ENCODE data around the gene TALDO1.

The TALDO1 gene

GRCh38 chr11:747158-748006, at the start of gene TALDO1:
TALDO1 (plus strand) TSS chr11:747464; CDS start chr11:747482, 18 bp downstream.
- peak within 1 kb of the TSS; percentile 73 for H3K27ac ChIP-seq (ENCODE audit: low read depth, low read length, poor library complexity, severe bottlenecking)
- H3K4me2 ChIP-seq (ENCODE audit: low read length), result peak within 1 kb of the TSS; percentile 85
- no peak within 1 kb of the TSS for H2AFZ ChIP-seq (ENCODE audit: low read length)
- H4K20me1 ChIP-seq (ENCODE audit: insufficient read depth, low read length), result no peaks in the 10 kb centered on the region
- 0 out of 2 replicates have a peak, but pooled peaks cover 5% of the 10 kb centered on the region for H3F3A ChIP-seq (ENCODE audit: insufficient read depth, low read length)
- H3K9me2 ChIP-seq (ENCODE audit: low read depth, low read length), result no peaks in the 10 kb centered on the region
- peak within 1 kb of the TSS; percentile 96 for H3K4me3 ChIP-seq (ENCODE audit: low read depth, low read length, poor library complexity, severe bottlenecking)
- TF ChIP-seq EZH2 (IDR thresholded peaks at IDR 0.05; ENCODE audit: borderline replicate concordance, low read length) (no peak), CTCF (IDR thresholded peaks at IDR 0.05; ENCODE audit: low read length) (peak; percentile 24; the same call in 1 of the 2 replicates)
- H3K9me3 ChIP-seq (ENCODE audit: low read length), result no peaks in the 10 kb centered on the region
- peaks cover 11% of the 10 kb centered on the region; the same call in 1 of the 2 replicates for H3K36me3 ChIP-seq (ENCODE audit: insufficient read depth, low read length)
- 0 out of 2 replicates have a peak, but pooled peaks cover 5% of the 10 kb centered on the region for H3K27me3 ChIP-seq (ENCODE audit: insufficient read depth, low read length)
- peaks cover 26% of the 10 kb centered on the region for H3K4me1 ChIP-seq (ENCODE audit: insufficient read depth, low read length, severe bottlenecking)
- H3K79me2 ChIP-seq (ENCODE audit: insufficient read depth, low read length), result peaks cover 44% of the 10 kb centered on the region
- H3K9ac ChIP-seq (ENCODE audit: low read length), result peak within 1 kb of the TSS; percentile 90

- H3K4me1 ChIP-seq (ENCODE audit: insufficient read depth, low read length, severe bottlenecking), result peaks cover 36% of the 10 kb centered on the region
- no peaks in the 10 kb centered on the region for H3K9me3 ChIP-seq (ENCODE audit: low read length)
- no peaks in the 10 kb centered on the region for H3F3A ChIP-seq (ENCODE audit: insufficient read depth, low read length)
- no peaks in the 10 kb centered on the region for H3K79me2 ChIP-seq (ENCODE audit: insufficient read depth, low read length)
- peak overlapping the region; percentile 98 for H3K9ac ChIP-seq (ENCODE audit: low read length)
- TF ChIP-seq CTCF (IDR thresholded peaks at IDR 0.05; ENCODE audit: low read length) (no peak), EZH2 (IDR thresholded peaks at IDR 0.05; ENCODE audit: borderline replicate concordance, low read length) (no peak)
- peak overlapping the region; percentile 96 for H3K27ac ChIP-seq (ENCODE audit: low read depth, low read length, poor library complexity, severe bottlenecking)
- no peaks in the 10 kb centered on the region for H3K27me3 ChIP-seq (ENCODE audit: insufficient read depth, low read length)
- H3K4me3 ChIP-seq (ENCODE audit: low read depth, low read length, poor library complexity, severe bottlenecking), result peak overlapping the region; percentile 89
- H2AFZ ChIP-seq (ENCODE audit: low read length), result no peak overlapping the region
- no peaks in the 10 kb centered on the region for H4K20me1 ChIP-seq (ENCODE audit: insufficient read depth, low read length)
- no peaks in the 10 kb centered on the region for H3K9me2 ChIP-seq (ENCODE audit: low read depth, low read length)
- peak overlapping the region; percentile 74 for H3K4me2 ChIP-seq (ENCODE audit: low read length)
- H3K36me3 ChIP-seq (ENCODE audit: insufficient read depth, low read length), result no peaks in the 10 kb centered on the region; the same call in 1 of the 2 replicates
Measured at GRCh38 chr11:697811-698311, 49.4 kb upstream of the TALDO1 start.

- H3K4me3 ChIP-seq (ENCODE audit: low read depth, low read length, poor library complexity, severe bottlenecking), result no peak overlapping the region
- H3K36me3 ChIP-seq (ENCODE audit: insufficient read depth, low read length), result no peaks in the 10 kb centered on the region; the same call in 1 of the 2 replicates
- no peaks in the 10 kb centered on the region for H3K79me2 ChIP-seq (ENCODE audit: insufficient read depth, low read length)
- no peaks in the 10 kb centered on the region for H4K20me1 ChIP-seq (ENCODE audit: insufficient read depth, low read length)
- TF ChIP-seq CTCF (IDR thresholded peaks at IDR 0.05; ENCODE audit: low read length) (no peak), EZH2 (IDR thresholded peaks at IDR 0.05; ENCODE audit: borderline replicate concordance, low read length) (no peak)
- H3K4me1 ChIP-seq (ENCODE audit: insufficient read depth, low read length, severe bottlenecking), result peaks cover 28% of the 10 kb centered on the region
- no peaks in the 10 kb centered on the region for H3K9me2 ChIP-seq (ENCODE audit: low read depth, low read length)
- no peaks in the 10 kb centered on the region for H3K9me3 ChIP-seq (ENCODE audit: low read length)
- peak overlapping the region; percentile 96 for H3K27ac ChIP-seq (ENCODE audit: low read depth, low read length, poor library complexity, severe bottlenecking)
- H3K9ac ChIP-seq (ENCODE audit: low read length), result no peak overlapping the region
- no peak overlapping the region for H3K4me2 ChIP-seq (ENCODE audit: low read length)
- H2AFZ ChIP-seq (ENCODE audit: low read length), result no peak overlapping the region
- no peaks in the 10 kb centered on the region for H3K27me3 ChIP-seq (ENCODE audit: insufficient read depth, low read length)
- no peaks in the 10 kb centered on the region for H3F3A ChIP-seq (ENCODE audit: insufficient read depth, low read length)
Measured at GRCh38 chr11:698493-699115, 48.7 kb upstream of the TALDO1 start.
